COLO829 (cell line): ENCODE measurements around the gene TNFRSF1B.

Experiments used
- DNase-seq: peaks from one replicate; pipeline ENCODE4 v3.0.0; 2012; ENCODE audit warnings: low spot score

The TNFRSF1B gene

DNA sequence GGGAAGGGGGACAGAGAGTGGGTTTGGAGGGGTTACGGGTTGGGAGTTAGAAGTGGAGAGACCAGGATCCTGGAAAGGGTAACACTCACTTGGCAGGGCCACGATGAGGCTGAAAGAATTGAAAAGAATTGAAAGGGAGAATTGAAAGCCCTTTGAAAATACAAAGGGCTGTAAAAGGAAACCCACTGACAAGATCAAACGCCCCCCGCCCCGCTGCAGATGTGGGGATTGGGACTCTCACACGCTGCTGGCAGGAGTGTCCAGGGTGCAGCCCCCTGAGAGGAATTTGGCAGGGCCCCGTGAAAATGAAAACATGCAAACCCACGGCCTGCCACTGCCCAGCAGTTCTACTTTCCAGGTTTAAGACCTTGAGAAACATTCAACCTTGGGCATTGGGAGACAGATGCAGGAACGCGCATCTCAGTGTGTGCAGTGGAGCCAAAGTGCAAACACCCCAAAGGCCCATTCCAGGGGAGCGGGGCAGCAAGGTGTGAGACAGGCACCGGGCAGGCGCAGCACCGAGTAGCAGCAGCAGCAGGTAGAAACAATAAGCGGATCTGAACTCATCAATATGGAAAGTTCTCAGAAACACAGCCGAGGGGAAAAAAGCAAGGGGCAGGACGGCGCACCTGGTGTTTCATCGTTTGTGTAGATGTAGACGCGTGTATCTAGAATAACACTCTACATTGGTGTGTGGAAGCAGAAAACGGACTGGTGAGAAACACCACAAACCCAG lies 8.3 kb upstream of the TNFRSF1B start:
- no peak for DNase-seq

DNA sequence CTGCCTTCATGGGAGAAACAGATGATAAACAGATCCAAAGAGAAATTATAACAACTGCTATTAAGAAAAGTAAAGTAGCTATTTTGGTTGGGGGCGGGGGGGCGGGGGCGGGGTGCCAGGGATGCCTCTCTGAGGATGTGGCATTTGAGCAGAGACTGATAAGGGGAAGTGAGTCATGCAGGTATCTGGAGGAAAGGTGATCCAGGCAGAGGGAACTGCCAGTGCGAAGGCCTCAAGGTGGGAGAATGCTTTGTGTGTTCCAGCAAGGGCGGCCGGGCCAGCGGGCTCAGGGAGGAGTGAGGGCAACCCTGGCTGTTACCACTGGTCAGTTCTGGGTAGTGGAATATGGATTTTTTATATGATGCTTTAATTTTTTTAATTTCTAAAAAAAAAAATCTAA lies 7.0 kb upstream of the TNFRSF1B start:
- no peak for DNase-seq

DNA sequence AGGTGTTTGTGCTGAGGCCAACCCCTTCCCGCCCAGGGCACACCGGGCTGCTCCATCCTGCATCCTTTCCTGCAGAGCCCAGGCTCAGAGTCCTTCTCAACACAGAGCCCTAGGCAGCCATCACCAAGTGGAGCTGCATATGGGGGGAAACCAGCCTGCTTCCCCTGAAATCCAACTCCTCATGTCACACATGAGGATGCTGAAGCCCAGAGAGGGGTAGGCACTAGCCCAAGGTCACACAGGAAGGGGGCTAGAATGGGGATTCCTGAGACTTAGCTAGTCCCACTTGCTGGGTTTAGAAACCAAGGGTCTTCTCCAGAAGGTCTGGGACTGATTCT lies 5.5 kb upstream of the TNFRSF1B start:
- DNase-seq: no peak

DNA sequence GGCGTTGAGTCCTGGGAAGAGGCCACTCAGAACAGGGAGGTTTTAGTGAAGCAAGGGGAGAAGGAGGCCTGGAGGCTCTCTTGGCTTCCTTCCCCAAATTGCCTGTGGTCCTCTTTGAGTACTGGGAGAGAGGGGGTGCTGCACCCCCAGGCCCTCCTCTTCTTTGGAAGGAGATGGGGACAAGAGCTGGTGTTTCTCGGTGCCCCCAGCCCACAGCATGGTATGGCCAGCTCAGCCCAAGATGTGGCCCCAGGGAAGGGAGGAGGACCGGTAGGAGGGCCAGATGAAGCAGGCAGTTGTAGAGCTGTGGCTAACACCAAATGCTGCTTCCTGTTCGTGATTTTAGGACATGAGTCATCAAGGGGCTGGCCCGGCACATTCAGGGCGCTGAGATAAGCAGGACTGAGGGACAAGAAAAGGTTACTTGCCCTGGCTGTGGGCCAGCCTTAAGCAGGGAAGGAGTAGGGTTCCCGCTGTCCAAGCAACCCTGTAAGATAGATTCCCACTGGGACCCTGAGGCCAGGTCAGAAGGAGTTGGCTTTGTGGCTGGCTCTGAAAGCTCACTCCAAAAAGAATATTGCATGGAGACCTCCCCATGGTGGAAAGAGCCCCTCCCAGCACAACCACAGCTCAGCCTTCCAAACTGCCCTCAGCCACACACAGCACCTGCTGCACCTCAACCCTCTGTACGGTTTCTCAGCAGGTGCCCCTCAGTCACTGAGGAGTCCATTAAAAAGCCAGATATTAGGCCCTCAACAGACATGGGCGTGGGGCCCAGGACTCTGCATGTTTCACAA lies 4.9 kb upstream of the TNFRSF1B start:
- DNase-seq: peak; percentile 93

DNA sequence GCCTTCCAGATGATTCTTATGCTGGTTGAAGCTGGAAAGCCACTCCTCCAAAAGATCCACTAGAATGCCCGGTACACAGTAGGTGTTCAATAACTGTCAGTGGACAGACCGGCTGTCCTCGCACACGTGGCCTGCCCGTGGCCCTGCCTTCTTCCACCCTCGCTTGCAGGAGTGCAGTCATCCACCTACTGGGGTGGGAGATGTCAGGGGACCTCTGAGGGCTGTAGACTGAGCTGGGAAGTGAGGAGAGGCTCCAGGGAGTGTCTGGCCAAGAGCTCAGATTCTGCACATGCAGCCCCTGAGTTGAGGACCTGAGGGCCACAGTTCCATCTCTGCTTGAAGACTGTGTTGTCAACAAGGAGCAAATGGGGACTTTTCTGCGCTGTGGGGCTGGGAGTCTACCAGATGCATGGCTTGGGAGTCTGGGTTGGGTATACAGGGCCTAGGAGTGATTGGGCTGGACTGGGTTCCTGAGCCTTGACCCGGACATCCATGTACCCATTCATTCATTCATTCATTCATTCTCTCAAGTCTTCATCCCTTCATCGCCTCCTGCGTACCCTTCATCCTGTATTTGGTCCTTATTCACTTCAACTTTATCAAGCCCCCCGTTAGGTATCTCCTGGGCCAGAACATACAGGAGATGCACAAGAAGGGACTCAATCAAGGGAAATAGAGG lies 4.2 kb upstream of the TNFRSF1B start:
- DNase-seq: no peak

DNA sequence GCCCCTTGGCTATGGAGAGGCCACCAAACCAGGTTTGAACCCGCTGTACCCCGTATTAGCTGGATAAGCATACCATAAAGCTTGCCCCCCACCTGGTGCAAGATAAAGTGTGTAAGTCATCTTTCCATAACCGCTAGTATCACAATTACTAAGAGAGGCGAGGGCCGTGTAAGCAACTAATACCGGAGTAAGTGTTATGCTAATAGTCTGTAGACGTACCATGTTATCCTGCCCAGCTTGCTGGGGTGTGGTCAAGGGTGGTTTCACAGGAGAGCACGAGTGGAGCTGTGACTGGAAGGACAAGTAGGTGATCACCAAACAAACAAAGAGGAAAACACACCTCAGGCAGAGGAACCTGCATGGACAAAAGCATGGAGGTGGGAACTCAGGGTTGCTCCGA lies 3.6 kb upstream of the TNFRSF1B start:
- DNase-seq: no peak

DNA sequence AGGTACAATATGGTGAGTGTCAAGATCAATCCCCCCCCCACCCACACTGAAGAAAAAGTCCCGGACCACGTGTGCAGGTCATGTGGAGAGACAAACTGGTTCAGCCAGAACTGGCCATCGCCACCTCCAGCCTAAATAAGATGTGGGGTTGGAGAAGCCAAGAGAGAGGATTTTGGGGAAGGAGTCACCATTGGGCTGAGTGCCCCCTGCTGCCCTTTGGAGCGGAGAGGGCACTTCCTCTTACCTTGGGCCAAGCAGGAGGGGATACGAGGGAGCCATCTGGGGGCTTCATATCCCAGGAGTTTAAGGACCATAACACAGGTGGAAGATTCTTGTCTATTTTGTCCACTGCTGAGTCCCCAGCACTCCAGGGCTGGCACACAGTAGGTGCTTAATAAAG lies 2.6 kb upstream of the TNFRSF1B start:
- no peak for DNase-seq

DNA sequence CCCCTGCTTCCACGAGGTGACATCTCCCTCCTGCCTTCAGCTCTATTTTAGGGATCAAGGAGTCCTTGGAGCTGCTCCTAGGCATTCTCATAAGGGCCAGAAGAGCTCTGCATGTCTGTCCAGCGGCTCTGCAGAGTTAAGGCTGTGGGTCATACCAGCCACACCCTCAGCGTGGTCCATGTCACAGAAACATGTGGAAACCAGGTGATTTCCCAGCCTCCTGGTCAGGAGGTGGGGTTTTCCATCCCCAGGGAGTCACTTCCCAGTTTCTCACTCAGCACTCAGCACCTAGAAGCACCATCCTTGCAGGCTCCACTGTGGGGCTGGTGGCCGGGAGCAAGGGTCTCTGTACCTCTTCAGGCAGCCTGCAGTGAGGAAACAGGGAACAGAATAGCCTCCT lies 1.4 kb upstream of the TNFRSF1B start:
- no peak for DNase-seq

DNA sequence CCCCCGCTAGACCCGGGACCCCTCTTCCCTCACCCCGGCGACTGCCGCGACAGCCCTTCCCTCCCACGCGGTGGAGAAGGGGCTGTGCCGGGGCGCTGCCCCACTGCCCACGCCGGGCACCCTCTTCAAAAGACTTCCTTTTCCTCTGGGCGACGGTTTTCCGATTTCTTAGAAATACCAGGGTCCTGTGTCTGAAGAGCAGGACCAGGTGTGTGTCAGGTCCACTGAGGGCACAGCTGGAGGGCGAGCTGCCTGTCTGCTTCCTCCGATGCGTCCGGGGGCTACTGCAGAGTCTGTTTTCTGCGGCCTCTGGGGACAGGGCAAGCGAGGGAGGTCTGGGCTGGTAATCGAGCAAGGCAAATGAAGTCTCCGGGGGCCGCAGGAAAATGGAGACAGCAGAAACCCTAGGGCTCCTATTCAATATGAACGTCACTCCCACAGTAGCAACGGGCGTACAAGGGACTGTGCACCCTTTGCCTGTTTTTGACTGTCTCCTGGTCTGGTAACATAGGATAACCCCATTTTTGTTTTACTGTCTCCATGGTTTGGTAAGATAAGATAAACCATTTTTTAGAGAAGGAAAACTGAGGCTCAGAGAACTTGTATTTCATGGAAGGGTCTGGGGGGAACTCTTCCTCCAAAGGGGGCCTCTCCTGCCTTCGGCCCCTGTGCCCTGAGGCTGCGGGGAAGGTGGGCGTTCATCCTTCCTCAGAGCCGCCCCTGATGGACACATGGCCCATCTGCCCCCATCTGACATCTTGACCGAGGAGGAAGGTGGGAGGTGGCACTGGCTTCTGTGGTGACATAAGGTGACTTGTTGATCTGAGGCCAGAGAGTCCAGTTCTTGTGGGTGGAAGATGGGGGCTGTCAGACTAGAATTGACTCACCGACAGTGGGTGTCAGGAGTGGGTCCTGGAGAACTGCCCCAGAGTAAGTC lies 970 bp downstream of the TNFRSF1B start:
- DNase-seq: no peak

DNA sequence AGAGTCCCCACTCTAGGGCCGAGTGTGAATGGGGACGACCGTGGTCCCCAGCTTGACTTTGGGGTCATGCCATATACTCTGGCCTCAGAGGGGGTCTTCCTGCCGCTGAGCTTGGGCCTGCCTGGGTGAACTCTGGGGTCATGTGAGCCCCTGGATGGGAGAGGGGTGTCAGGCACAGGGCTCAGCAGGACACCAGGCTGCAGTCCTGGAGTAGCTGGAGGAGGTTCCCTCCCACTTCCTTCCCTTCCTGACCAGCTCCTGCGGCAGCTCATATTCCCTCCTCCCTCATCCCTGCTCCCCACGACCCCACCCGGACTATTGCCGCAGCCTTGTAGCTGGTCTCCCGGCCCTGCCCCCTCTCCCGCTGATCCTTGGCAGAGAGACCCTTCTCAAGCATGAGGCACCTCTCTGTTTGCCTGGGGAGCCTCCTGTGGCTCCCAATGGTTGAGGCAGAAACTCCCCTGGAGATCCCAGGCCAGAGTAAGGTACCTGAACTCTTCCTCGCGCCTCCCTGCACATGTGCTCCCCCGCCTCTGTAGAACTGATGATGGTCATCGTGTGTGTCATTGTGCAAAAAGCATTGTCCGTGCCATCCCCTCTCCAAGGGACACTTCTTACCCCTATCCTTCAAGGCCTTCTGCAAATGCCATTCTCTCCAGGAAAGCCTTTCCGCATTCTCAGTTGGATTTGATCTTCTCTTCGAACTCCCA lies 1.8 kb downstream of the TNFRSF1B start:
- no peak for DNase-seq

DNA sequence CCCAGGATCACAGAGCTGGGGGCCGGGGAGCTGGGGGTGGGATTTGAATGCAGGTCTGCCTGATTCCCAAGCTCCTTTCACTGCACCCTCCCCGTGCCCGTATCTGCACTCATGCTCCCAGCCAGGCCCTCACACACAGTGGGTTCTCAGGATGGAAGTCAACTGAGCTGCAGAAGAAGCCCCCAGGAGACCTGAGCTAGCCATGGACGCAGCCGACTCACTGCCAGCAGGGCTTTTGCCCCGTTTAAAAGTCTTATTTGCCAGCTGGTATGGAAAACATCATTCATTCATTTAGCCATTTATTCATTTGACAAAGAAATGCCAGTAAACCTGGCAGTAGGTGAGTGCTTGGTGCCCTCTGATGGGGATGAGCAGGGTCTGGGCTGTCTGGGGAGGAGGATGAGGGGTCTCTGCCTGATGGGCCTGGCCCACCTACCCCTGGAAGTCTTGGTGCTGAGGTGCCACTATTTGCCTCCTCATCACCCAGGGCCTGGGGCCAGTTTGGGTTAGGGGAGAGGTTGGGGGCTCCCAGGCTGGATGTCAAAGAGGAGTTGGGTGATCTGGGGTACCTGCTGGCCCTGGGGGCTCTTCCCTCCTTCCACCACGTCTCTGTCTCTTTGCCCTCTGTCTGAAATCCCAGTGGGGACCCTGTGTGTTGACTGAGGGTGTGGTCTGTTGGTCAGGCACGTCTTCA lies 2.8 kb downstream of the TNFRSF1B start:
- DNase-seq: no peak

DNA sequence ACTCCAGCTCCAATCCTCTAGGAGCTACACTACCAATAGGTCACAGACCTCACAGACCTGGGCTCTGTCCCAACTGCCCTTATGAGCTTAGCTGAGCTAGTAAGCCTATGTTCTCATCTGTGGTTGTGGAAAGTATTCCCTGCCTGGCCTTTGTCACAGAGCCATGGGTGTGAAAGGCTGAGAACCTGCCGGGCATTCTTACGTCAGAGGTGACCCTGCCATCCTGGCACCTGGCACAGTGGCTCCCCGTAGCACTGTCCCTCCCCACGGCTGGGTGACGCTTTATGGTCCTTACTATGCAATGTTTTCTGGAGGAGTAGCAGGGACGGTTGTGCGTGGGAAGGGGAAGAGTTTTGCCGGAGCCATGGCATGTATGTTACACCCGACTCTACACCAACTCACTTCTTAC lies 3.5 kb downstream of the TNFRSF1B start:
- DNase-seq: no peak

DNA sequence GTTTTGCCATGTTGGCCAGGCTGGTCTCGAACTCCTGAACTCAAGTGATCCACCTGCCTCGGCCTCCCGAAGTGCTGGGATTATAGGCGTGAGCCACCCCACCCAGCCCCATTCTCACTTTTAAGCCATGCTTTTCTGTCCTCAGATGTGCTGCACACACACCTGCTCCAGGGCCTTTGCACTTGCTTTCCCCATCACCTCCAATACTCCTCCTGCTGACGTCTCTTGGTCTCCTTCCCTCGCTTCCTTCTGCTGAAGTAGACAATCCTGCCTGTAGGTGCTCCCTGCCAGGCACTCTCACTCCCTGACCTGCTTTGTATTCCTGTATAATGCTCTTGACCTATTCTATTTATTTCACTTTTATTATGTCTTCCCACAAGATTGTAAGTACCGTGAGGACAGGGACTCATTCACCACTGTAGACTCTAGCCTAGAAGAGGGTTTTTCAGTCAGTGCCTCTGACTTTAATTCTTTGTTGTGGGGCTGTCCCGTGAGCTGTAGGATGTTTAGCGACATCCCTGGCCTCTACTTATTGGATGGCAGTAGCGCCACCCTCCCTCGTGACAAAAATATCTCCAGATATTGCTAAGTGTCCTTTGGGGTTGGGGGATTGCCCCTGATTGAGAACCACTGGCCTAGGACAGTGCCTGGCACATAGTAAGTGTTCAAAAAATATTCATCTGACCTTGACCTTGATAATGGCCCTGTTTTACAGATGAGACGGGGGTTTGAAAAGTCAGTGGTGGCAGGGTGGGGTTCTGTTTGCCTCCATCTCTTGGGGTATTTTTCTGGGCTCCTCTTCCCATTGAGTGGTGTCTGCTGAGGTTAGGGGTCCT lies 4.6 kb downstream of the TNFRSF1B start:
- DNase-seq: no peak

DNA sequence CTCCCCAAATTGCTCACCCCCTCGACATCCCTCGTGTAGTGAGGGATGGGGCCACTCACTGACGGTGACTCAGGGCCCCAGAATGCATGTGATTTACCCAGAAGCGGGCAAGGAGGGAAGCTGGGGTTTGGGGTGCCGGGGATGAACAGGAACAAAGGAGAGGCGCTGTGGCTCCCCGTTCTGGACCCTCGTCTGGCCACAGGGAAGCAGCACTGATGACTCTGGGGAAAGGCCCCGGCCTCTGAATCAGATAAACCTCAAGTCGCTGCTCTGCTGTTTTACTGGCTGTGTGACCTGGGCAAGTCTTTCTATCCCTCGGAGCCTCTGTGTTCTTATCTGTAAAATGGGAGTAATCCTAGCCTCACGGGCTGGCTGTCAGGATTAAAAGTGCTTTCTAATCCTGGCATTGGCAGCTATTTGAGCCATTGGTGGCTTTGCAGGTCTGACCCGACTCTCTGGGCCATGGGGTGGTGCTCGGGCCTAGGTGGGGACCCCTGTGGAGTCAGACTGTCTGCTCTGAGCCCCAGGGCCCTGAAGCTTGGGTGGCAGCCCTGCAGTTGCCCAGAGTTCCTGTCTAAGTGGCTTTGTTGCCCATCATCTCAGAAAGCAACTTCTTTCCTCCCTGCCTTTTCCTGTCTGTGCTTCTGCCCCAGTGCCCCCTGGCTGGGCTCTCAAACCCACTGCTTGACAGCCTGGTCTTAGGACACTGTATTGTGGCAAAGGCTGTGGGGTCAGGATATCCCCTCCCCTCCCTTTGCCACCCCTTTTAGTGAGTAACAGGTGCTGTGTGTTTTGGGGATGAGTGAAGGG lies 5.5 kb downstream of the TNFRSF1B start:
- no peak for DNase-seq

DNA sequence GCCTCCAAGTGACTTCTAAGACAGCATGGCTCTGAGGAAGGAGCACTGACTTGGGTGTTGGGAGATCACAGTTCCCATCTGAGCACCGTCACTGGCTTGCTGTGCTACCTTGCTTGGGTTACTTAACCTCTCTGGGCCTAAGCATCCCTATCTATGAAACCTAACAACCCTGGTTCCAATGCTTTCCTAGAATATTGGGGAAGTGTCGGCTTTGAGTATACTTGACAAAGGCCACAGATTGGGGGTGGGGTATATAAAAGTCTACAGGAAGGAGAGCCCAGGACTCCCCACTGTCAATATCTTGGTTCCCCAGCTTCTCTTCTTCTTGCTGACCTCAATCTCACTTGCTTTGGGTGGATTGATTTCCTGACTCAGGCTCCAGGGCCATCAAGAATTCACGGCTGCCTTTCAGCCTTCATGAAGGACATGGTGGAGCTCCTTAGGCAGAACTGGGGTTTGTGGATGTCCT lies 6.3 kb downstream of the TNFRSF1B start:
- no peak for DNase-seq

DNA sequence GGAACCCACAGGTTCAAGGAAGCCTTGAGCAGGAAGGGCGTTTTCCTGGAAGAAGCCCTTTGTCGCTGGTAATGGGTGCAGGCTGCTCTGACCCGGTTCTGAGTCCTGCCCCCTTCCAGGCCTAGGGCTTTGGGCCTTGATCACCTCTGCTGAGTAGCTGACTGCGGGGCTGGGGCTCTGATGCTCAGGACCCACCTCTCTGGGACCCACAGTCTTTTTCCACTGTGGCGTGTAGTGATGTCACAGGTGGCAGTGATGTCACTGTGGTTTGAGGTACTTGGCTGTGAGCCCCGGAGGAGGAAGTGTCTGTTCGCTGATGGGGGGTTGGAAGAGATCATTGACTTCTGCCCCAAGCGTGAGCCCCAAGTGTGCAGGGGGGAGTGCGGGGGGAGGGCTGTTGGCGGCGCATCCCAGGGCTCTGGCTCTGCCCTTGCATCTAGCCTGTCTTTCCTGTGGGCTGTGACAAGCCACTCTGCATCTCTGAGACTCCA lies 6.9 kb downstream of the TNFRSF1B start:
- no peak for DNase-seq

DNA sequence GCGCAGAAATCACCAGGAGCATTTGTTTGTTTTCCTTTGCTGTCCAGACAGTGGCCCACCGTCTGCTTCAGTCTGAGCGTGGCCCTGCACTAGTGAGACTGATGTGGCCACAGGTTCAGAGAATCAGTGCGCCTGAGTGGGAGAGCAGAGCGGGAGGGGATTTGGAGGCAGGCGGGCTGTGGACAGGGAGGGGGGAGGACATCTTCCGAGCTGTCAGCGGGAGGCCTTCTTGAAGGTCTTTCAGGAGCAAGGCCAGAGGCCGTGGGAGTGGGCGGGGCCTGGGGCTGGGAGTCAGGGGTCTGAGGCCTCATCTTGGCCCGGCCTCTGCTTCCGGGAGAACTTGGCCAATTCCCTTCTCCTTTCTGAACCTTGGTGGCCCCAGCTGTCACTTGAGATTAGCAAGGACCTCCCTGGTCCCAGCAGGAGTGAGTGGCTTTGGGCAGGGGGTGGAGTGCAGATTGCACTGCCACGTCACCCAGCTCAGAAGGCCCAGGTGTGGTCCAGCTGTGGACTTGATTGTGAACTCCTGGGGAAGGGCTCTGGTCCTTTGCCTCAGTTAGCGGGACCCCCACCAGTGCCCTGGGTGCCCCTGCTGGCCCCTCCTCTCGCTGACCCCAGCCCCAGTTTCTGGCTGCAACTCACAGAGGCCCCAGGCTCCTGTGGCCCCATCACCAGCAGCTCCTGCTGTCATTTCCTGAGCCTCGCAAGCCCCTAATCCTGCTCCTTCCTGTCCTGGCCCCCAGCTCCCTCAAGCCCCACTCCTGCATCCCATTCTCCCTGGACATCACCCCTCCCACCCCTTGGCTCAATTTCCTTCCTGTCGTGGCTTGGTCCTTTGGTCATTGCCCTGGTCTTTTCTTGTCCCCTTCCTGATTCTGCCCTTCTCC lies 8.4 kb downstream of the TNFRSF1B start:
- no peak for DNase-seq
